Measurements from ENCODE around the gene TTC39C. TPM values are rescaled to one million over a fixed set of nuclear protein-coding genes. Genes with fewer than 3 reads are reported as not detected.

The TTC39C gene
- total RNA-seq, 1 experiment from 2014 or later: 14.8 TPM

GRCh38 chr18:24120676-24121075 is 106.1 kb downstream of the TTC39C start:
- BruUV-seq (replicated peaks): no TSS peak
- DNase-seq (ENCODE audit: low read depth, low spot score) (no peak), ATAC-seq (no peak)
- H3K9me3 ChIP-seq (ENCODE audit: control insufficient read depth, insufficient read depth, low read depth, low read length): no peaks in the 10 kb centered on the region
- no peak overlapping the region for H3K27ac ChIP-seq (ENCODE audit: low read length)
- POLR2A ChIA-PET: no interaction called here
- H3K4me1 ChIP-seq (ENCODE audit: control insufficient read depth, insufficient read depth, low read length): no peaks in the 10 kb centered on the region
- in situ Hi-C loops (cut with HindIII; ENCODE audit: low pct_unique_long_range_greater_than_20kb, low sequenced_read_pairs): no loop called here
- CTCF ChIA-PET: no interaction called here
- H3K36me3 ChIP-seq (ENCODE audit: control insufficient read depth, insufficient read depth, low read length): no peaks in the 10 kb centered on the region
- H3K4me3 ChIP-seq (ENCODE audit: low read depth in 2 of 2, low read length in 2 of 2): no peak overlapping the region
- intact Hi-C loops (cut with micrococcal nuclease; ENCODE audit: unreplicated experiment): no loop called here
- H3K27me3 ChIP-seq (ENCODE audit: control insufficient read depth, insufficient read depth, low read length): no peaks in the 10 kb centered on the region
- TF ChIP-seq POLR2AphosphoS5 (IDR thresholded peaks at IDR 0.05; ENCODE audit: low read depth, low read length) (no peak), TCF7L2 (IDR thresholded peaks at IDR 0.05; ENCODE audit: low read depth, low read length) (no peak), REST (IDR thresholded peaks at IDR 0.05; ENCODE audit: insufficient read depth in 1 of 2, low read depth in 2 of 2, low read length in 1 of 2) (no peak), CTCF (IDR thresholded peaks at IDR 0.05) (no peak), SIN3A (IDR thresholded peaks at IDR 0.05; ENCODE audit: borderline replicate concordance, insufficient read depth, low read depth, low read length) (no peak)

- ChIA-PET POLR2A (no interaction called here), CTCF (no interaction called here)
- no peaks in the 10 kb centered on the region for H3K36me3 ChIP-seq (ENCODE audit: control insufficient read depth, insufficient read depth, low read length)
- no peaks in the 10 kb centered on the region for H3K9me3 ChIP-seq (ENCODE audit: control insufficient read depth, insufficient read depth, low read depth, low read length)
- ATAC-seq: no peak
- in situ Hi-C loops (cut with HindIII; ENCODE audit: low pct_unique_long_range_greater_than_20kb, low sequenced_read_pairs): no loop called here
- intact Hi-C loops (cut with micrococcal nuclease; ENCODE audit: unreplicated experiment): no loop called here
- TF ChIP-seq REST (IDR thresholded peaks at IDR 0.05; ENCODE audit: insufficient read depth in 1 of 2, low read depth in 2 of 2, low read length in 1 of 2) (no peak), TCF7L2 (IDR thresholded peaks at IDR 0.05; ENCODE audit: low read depth, low read length) (no peak), SIN3A (IDR thresholded peaks at IDR 0.05; ENCODE audit: borderline replicate concordance, insufficient read depth, low read depth, low read length) (no peak), CTCF (IDR thresholded peaks at IDR 0.05) (no peak), POLR2AphosphoS5 (IDR thresholded peaks at IDR 0.05; ENCODE audit: low read depth, low read length) (no peak)
- no peak for DNase-seq (ENCODE audit: low read depth, low spot score)
- no peak overlapping the region for H3K27ac ChIP-seq (ENCODE audit: low read length)
- H3K4me1 ChIP-seq (ENCODE audit: control insufficient read depth, insufficient read depth, low read length): no peaks in the 10 kb centered on the region
- no peak overlapping the region for H3K4me3 ChIP-seq (ENCODE audit: low read depth in 2 of 2, low read length in 2 of 2)
- BruUV-seq (replicated peaks): no TSS peak
- no peaks in the 10 kb centered on the region for H3K27me3 ChIP-seq (ENCODE audit: control insufficient read depth, insufficient read depth, low read length)
Measured at GRCh38 chr18:24121625-24122024, 107.1 kb downstream of the TTC39C start.

All from Panc1 (cell line).